GM12878 (cell line): Measurements from ENCODE around the gene SAPCD2. TPM values are rescaled to one million over a fixed set of nuclear protein-coding genes. Genes with fewer than 3 reads are reported as not detected.

Experiments used
- ATAC-seq: fragments of 200-7000 bp; cut with Tn5 transposase; 3 replicates; pipeline ENCODE4 v1.9.1; 2020; ENCODE audit warnings: mild to moderate bottlenecking, moderate library complexity
- BruUV-seq: library from RNA; stranded (reverse); fragments of 400-500 nt; replicated peaks from 2 replicates; lab custom pipeline; 2021; lab: Mats Ljungman, UMichigan
- CTCF ChIA-PET: fragments of 300-600 bp; sonication (Branson Sonifier 250); formaldehyde crosslinking; extraction: SDS; loops from one replicate; lab custom pipeline; 2021; ENCODE audit warnings: inconsistent platforms; lab: Yijun Ruan, JAX
- POLR2A ChIA-PET: fragments of 350-600 bp; formaldehyde crosslinking; extraction: SDS; loops from one replicate; lab custom pipeline; 2021; ENCODE audit warnings: inconsistent platforms; lab: Charles Lee
- RAD21 ChIA-PET: fragments of 300-600 bp; sonication (Branson Sonifier 250); formaldehyde crosslinking; loops from one replicate; lab custom pipeline; 2023; ENCODE audit warnings: antibody characterized with exemption; ENCODE audit not compliant: unreplicated experiment; lab: Charles Lee
- SMC1A ChIA-PET: fragments of 300-600 bp; sonication (Branson Sonifier 250); formaldehyde crosslinking; loops from one replicate; lab custom pipeline; 2023; ENCODE audit not compliant: unreplicated experiment, uncharacterized antibody; lab: Charles Lee
- DNase-seq: peaks from one replicate; pipeline ENCODE4 v3.0.0-alpha.2; 2011; ENCODE audit warnings: low read depth, low spot score
- FAIRE-seq: peaks from 3 replicates; lab custom pipeline; 2011; peaks lifted over from hg19 to GRCh38; lab: Jason Lieb, UNC
- H2AFZ ChIP-seq: 2 replicates; pipeline ENCODE4 v1.6.0; 2011; ENCODE audit warnings: low read depth, low read length, control low read depth; ENCODE audit not compliant: control insufficient read depth
- H3K27ac ChIP-seq: 2 replicates; pipeline ENCODE4 v1.5.1; 2011; ENCODE audit warnings: control low read depth; ENCODE audit not compliant: control insufficient read depth, insufficient read depth
- H3K27me3 ChIP-seq, 2 experiments: replicated peaks in 1 of 2; 2 replicates each; pipeline versions ENCODE4 v1.6.0 to v1.6.1; 2011; ENCODE audit warnings: low read length in 1 of 2; ENCODE audit not compliant: control insufficient read depth in 2 of 2, insufficient read depth in 2 of 2
- H3K36me3 ChIP-seq, 2 experiments: 2 replicates each; pipeline ENCODE4 v1.5.1; 2011; ENCODE audit warnings: low read length in 1 of 2; ENCODE audit not compliant: control insufficient read depth in 2 of 2, insufficient read depth in 2 of 2
- H3K4me1 ChIP-seq: 2 replicates; pipeline ENCODE4 v1.6.1; 2011; ENCODE audit warnings: mild to moderate bottlenecking, low read length, moderate library complexity, mixed read lengths; ENCODE audit not compliant: control insufficient read depth, insufficient read depth
- H3K4me2 ChIP-seq: 2 replicates; pipeline ENCODE4 v1.6.0; 2011; ENCODE audit warnings: control low read depth; ENCODE audit not compliant: control insufficient read depth, insufficient read depth
- H3K4me3 ChIP-seq: fragments of 200-600 bp; sonication (generic); 2 replicates; pipeline ENCODE4 v1.5.1; 2016
- H3K79me2 ChIP-seq: 2 replicates; pipeline ENCODE4 v1.6.0; 2011; ENCODE audit warnings: low read length; ENCODE audit not compliant: control insufficient read depth, insufficient read depth
- H3K9ac ChIP-seq: 2 replicates; pipeline ENCODE4 v1.8.0; 2011; ENCODE audit warnings: low read length, control low read depth, mixed read lengths; ENCODE audit not compliant: control insufficient read depth, insufficient read depth
- H3K9me3 ChIP-seq: replicated peaks from 3 replicates; pipeline ENCODE4 v1.5.1; 2011; ENCODE audit warnings: mild to moderate bottlenecking, low read length; ENCODE audit not compliant: control insufficient read depth, insufficient read depth
- H4K20me1 ChIP-seq: 2 replicates; pipeline ENCODE4 v1.6.0; 2011; ENCODE audit not compliant: control insufficient read depth, insufficient read depth
- BHLHE40 ChIP-seq, 2 experiments: fragments of 450-650 bp in 1 of 2; IDR thresholded peaks; 2 replicates each; pipeline ENCODE4 v1.6.1; 2011 to 2017; ENCODE audit warnings: low read depth in 2 of 2, borderline replicate concordance in 1 of 2, improper control_type of control experiment in 1 of 2, low read length in 1 of 2, mild to moderate bottlenecking in 1 of 2
- CHD1 ChIP-seq: IDR thresholded peaks from 2 replicates; pipeline ENCODE4 v1.6.1; 2012; ENCODE audit warnings: low read depth, low read length, improper control_type of control experiment
- CHD4 ChIP-seq: fragments of 200-600 bp; sonication (generic); IDR thresholded peaks from 2 replicates; pipeline ENCODE4 v1.6.1; 2016; ENCODE audit warnings: mild to moderate bottlenecking
- HDGF ChIP-seq: fragments of 450-650 bp; IDR thresholded peaks from 2 replicates; pipeline ENCODE4 v1.6.1; 2016; ENCODE audit warnings: antibody characterized with exemption
- JUNB ChIP-seq: IDR thresholded peaks from 2 replicates; pipeline ENCODE4 v1.6.1; 2016; ENCODE audit warnings: antibody characterized with exemption, mild to moderate bottlenecking
- KLF5 ChIP-seq: fragments of 450-650 bp; IDR thresholded peaks from 2 replicates; pipeline ENCODE4 v1.6.1; 2014; ENCODE audit warnings: mild to moderate bottlenecking; ENCODE audit not compliant: partially characterized antibody
- MTA3 ChIP-seq: IDR thresholded peaks from 2 replicates; pipeline ENCODE4 v1.6.1; 2012; ENCODE audit warnings: low read length, inconsistent platforms, borderline replicate concordance
- MYB ChIP-seq: fragments of 150-350 bp; IDR thresholded peaks from 2 replicates; pipeline ENCODE4 v1.6.1; 2014; ENCODE audit warnings: mild to moderate bottlenecking, low read depth, low read length, borderline replicate concordance
- NR2C2 ChIP-seq: IDR thresholded peaks from 2 replicates; pipeline ENCODE4 v1.6.1; 2011; ENCODE audit warnings: borderline replicate concordance, low read depth; ENCODE audit not compliant: control insufficient read depth, insufficient read length
- RB1 ChIP-seq: fragments of 450-650 bp; formaldehyde crosslinking; IDR thresholded peaks from 2 replicates; pipeline ENCODE4 v1.6.1; 2017; ENCODE audit warnings: mild to moderate bottlenecking, borderline replicate concordance
- SIN3A ChIP-seq: IDR thresholded peaks from 2 replicates; pipeline ENCODE4 v1.6.1; 2012; ENCODE audit warnings: low read depth, low read length, improper control_type of control experiment
- SP1 ChIP-seq: IDR thresholded peaks from one replicate; pipeline ENCODE4 v1.6.1; 2011; ENCODE audit warnings: low read depth, low read length
- TCF3 ChIP-seq: IDR thresholded peaks from 2 replicates; pipeline ENCODE4 v1.6.1; 2012; ENCODE audit warnings: low read depth, mild to moderate bottlenecking, low read length, borderline replicate concordance; ENCODE audit not compliant: insufficient read depth
- YY1 ChIP-seq: IDR thresholded peaks from 2 replicates; pipeline ENCODE4 v1.6.1; 2011; ENCODE audit warnings: low read depth, mild to moderate bottlenecking, low read length
- ZNF274 ChIP-seq: IDR thresholded peaks from one replicate; pipeline ENCODE4 v1.8.0; 2011; ENCODE audit not compliant: insufficient read length, insufficient read depth
- WGBS: methylation state at CpG from one replicate; pipeline ENCODE4 v1.1.6; 2016; ENCODE audit warnings: low lambda C conversion rate; ENCODE audit not compliant: insufficient replicate concordance, insufficient coverage; ENCODE audit errors: missing lambda C conversion rate; 5-methylcytosine and 5-hydroxymethylcytosine counted together
- in situ Hi-C: fragments of 300-500 bp; cut with MboI; formaldehyde crosslinking; loops from 9 replicates; pipeline ENCODE4 v1.14.3; 2018; ENCODE audit warnings: mixed read lengths
- intact Hi-C: fragments of 100-400 bp; cut with micrococcal nuclease; formaldehyde crosslinking; loops from one replicate; pipeline ENCODE4 v1.14.2; 2022; ENCODE audit not compliant: unreplicated experiment
- polyA plus RNA-seq, 11 experiments: library from polyadenylated mRNA; depleted of rRNA in 4 of 11; unstranded in 6 of 11; stranded (reverse) in 5 of 11; fragments of >200 nt; fragmentation: Nextera tagmentation in 4 of 11; fragmentation: Illumina TruSeq in 1 of 11; extraction: Ambion mirVana in 4 of 11; extraction: Trizol in 1 of 11; gene quantifications; 1 replicate in 1 of 11; 2 replicates in 10 of 11; pipeline versions ENCODE4 v1.2.1 to v1.2.3, GENCODE V29; 2011 to 2016; ENCODE audit warnings: inconsistent platforms in 2 of 11, missing spikeins in 2 of 11, low read depth in 1 of 11
- total RNA-seq, 4 experiments: library from RNA; depleted of rRNA in 3 of 4; stranded (reverse); fragments of >200 nt in 3 of 4; fragmentation: Illumina TruSeq in 1 of 4; extraction: Trizol in 1 of 4; gene quantifications; 2 replicates each; pipeline versions ENCODE4 v1.2.1 to v1.2.3, GENCODE V29; 2013 to 2021
- TF ChIP-seq, protein P1 (sequence below): IDR thresholded peaks from 2 replicates; pipeline ENCODE4 v1.6.1; 2012; ENCODE audit warnings: mild to moderate bottlenecking, low read depth, low read length
- TF ChIP-seq, protein P2 (sequence below): IDR thresholded peaks from 2 replicates; pipeline ENCODE4 v1.6.1; 2012; ENCODE audit warnings: improper control_type of control experiment, low read depth, low read length; ENCODE audit not compliant: insufficient replicate concordance

Gene SAPCD2
- total and polyA plus RNA-seq, 10 of the 15 experiments (the other 5 are each of a cell fraction or from before 2014, with no cell fraction given), result 1.6 to 35.2 (median 7.2) TPM

DNA sequence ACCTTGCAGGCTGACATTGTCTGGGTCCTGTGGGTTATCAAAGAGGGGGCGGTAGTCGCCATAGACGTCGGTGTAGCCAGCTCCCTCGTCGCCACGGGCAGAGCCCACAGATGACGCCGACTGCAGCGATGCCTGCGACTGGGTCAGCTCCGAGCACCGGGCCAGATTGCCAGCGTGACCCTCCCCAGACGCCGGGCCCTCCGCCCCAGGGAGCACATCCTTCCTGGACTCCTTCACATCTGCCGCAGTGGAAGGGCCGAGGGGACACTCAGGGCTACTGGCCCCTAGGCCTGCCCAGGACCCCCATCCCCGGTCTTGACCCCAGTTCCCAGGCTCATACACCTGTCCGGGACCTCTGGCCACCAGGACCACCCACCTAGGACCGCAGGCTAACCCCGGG is 56.2 kb downstream of the SAPCD2 start (continued):
- TF ChIP-seq, protein P1, sequence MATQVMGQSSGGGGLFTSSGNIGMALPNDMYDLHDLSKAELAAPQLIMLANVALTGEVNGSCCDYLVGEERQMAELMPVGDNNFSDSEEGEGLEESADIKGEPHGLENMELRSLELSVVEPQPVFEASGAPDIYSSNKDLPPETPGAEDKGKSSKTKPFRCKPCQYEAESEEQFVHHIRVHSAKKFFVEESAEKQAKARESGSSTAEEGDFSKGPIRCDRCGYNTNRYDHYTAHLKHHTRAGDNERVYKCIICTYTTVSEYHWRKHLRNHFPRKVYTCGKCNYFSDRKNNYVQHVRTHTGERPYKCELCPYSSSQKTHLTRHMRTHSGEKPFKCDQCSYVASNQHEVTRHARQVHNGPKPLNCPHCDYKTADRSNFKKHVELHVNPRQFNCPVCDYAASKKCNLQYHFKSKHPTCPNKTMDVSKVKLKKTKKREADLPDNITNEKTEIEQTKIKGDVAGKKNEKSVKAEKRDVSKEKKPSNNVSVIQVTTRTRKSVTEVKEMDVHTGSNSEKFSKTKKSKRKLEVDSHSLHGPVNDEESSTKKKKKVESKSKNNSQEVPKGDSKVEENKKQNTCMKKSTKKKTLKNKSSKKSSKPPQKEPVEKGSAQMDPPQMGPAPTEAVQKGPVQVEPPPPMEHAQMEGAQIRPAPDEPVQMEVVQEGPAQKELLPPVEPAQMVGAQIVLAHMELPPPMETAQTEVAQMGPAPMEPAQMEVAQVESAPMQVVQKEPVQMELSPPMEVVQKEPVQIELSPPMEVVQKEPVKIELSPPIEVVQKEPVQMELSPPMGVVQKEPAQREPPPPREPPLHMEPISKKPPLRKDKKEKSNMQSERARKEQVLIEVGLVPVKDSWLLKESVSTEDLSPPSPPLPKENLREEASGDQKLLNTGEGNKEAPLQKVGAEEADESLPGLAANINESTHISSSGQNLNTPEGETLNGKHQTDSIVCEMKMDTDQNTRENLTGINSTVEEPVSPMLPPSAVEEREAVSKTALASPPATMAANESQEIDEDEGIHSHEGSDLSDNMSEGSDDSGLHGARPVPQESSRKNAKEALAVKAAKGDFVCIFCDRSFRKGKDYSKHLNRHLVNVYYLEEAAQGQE, result no peak
- TF ChIP-seq YY1, result no peak

DNA sequence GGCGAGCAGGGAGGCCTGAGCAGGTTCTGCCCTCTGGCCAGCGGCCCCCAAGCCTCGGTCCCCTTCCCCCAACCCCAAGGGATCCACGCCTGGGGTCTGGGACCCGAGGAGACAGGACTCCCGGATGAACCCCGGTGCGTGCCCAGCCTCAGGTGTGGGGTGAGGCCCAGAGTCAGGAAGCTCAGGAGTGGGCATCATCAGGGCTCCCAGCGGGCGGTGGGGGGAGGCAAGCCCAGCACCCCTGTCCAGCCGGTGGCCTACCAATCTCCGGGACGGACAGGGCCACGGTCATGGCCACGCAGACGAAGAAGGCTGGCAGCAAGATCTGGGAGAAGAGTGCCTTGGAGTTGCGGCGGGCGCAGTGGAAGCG is 56.8 kb downstream of the SAPCD2 start:
- H3K27me3 ChIP-seq, result no peaks in the 10 kb centered on the region
- BruUV-seq, result no TSS peak
- no peak overlapping the region for H2AFZ ChIP-seq
- no peaks in the 10 kb centered on the region for H4K20me1 ChIP-seq
- no peak overlapping the region for H3K4me3 ChIP-seq
- ChIA-PET CTCF (no interaction called here), RAD21 (no interaction called here), SMC1A (no interaction called here), POLR2A (no interaction called here)
- H3K79me2 ChIP-seq, result no peaks in the 10 kb centered on the region
- WGBS, result 84% methylated on average over 18 of the region's 20 CpGs
- H3K4me2 ChIP-seq, result no peak overlapping the region
- no peaks in the 10 kb centered on the region; the same call in 2 of the 3 replicates for H3K9me3 ChIP-seq
- in situ Hi-C loops, result no loop called here
- ATAC-seq (no peak), FAIRE-seq (no peak), DNase-seq (no peak)
- intact Hi-C loops, result no loop called here
- H3K36me3 ChIP-seq, result no peaks in the 10 kb centered on the region
- H3K27ac ChIP-seq, result no peak overlapping the region
- TF ChIP-seq KLF5 (no peak), CHD1 (no peak), RB1 (no peak), SP1 (no peak), ZNF274 (no peak), JUNB (no peak), CHD4 (no peak), HDGF (no peak), MTA3 (no peak), NR2C2 (no peak), BHLHE40 (IDR thresholded peaks at IDR 0.05; ENCODE audit: borderline replicate concordance in 1 of 2, low read depth in 2 of 2, low read length in 1 of 2) (no peak), SIN3A (no peak), TCF3 (no peak), MYB (no peak)
- TF ChIP-seq, protein P2, sequence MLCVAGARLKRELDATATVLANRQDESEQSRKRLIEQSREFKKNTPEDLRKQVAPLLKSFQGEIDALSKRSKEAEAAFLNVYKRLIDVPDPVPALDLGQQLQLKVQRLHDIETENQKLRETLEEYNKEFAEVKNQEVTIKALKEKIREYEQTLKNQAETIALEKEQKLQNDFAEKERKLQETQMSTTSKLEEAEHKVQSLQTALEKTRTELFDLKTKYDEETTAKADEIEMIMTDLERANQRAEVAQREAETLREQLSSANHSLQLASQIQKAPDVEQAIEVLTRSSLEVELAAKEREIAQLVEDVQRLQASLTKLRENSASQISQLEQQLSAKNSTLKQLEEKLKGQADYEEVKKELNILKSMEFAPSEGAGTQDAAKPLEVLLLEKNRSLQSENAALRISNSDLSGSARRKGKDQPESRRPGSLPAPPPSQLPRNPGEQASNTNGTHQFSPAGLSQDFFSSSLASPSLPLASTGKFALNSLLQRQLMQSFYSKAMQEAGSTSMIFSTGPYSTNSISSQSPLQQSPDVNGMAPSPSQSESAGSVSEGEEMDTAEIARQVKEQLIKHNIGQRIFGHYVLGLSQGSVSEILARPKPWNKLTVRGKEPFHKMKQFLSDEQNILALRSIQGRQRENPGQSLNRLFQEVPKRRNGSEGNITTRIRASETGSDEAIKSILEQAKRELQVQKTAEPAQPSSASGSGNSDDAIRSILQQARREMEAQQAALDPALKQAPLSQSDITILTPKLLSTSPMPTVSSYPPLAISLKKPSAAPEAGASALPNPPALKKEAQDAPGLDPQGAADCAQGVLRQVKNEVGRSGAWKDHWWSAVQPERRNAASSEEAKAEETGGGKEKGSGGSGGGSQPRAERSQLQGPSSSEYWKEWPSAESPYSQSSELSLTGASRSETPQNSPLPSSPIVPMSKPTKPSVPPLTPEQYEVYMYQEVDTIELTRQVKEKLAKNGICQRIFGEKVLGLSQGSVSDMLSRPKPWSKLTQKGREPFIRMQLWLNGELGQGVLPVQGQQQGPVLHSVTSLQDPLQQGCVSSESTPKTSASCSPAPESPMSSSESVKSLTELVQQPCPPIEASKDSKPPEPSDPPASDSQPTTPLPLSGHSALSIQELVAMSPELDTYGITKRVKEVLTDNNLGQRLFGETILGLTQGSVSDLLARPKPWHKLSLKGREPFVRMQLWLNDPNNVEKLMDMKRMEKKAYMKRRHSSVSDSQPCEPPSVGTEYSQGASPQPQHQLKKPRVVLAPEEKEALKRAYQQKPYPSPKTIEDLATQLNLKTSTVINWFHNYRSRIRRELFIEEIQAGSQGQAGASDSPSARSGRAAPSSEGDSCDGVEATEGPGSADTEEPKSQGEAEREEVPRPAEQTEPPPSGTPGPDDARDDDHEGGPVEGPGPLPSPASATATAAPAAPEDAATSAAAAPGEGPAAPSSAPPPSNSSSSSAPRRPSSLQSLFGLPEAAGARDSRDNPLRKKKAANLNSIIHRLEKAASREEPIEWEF, result no peak
- H3K9ac ChIP-seq, result no peak overlapping the region
- H3K4me1 ChIP-seq, result no peaks in the 10 kb centered on the region
